BE2C (cell line): ENCODE results near the gene JAG1.

ENCODE experiments used
- DNase-seq: peaks from one replicate; pipeline ENCODE4 v3.0.0-alpha.2; 2020
- H3K27me3 ChIP-seq: fragments of 250-450 bp; sonication (Bioruptor Pico); 2 replicates; pipeline ENCODE4 v1.5.1; 2020; ENCODE audit warnings: mild to moderate bottlenecking
- H3K36me3 ChIP-seq: fragments of 250-450 bp; sonication (Bioruptor Pico); 2 replicates; pipeline ENCODE4 v1.5.1; 2020; ENCODE audit warnings: mild to moderate bottlenecking
- H3K4me1 ChIP-seq: fragments of 250-450 bp; sonication (Bioruptor Pico); 2 replicates; pipeline ENCODE4 v1.5.1; 2020
- H3K4me3 ChIP-seq: 2 replicates; pipeline ENCODE4 v1.5.1; 2011; ENCODE audit warnings: low read depth, low read length
- H3K9me3 ChIP-seq: fragments of 250-450 bp; sonication (Bioruptor Pico); 2 replicates; pipeline ENCODE4 v1.5.1; 2020
- TF ChIP-seq, protein P1 (sequence below): IDR thresholded peaks from 2 replicates; pipeline ENCODE4 v1.5.1; 2012; ENCODE audit warnings: mild to moderate bottlenecking, low read depth, low read length

JAG1 gene

DNA sequence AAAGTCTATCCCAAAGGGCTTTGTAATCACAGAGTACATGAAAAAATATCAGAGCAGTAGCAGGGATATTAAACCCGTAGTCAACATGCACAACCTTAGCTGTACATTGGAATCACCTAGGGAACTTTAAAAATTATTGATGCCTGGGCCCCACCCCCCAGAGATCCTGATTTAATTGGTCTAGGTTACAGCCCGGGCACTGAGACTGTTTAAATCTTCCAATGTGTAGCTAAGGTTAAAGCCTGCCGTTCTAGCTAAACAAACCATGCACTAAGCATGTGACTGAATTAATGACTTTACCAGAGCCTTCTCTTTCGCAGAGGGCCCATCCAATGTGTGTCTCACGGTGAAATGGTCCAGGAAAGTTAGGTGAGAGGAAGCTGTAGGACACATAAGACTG, 14.1 kb upstream of the JAG1 start:
- Histone ChIP-seq H3K27me3 (peaks cover 47% of the 10 kb centered on the region), H3K4me1 (no peaks in the 10 kb centered on the region), H3K4me3 (no peak overlapping the region), H3K36me3 (no peaks in the 10 kb centered on the region), H3K9me3 (no peaks in the 10 kb centered on the region)
- DNase-seq, result no peak
- TF ChIP-seq, protein P1, sequence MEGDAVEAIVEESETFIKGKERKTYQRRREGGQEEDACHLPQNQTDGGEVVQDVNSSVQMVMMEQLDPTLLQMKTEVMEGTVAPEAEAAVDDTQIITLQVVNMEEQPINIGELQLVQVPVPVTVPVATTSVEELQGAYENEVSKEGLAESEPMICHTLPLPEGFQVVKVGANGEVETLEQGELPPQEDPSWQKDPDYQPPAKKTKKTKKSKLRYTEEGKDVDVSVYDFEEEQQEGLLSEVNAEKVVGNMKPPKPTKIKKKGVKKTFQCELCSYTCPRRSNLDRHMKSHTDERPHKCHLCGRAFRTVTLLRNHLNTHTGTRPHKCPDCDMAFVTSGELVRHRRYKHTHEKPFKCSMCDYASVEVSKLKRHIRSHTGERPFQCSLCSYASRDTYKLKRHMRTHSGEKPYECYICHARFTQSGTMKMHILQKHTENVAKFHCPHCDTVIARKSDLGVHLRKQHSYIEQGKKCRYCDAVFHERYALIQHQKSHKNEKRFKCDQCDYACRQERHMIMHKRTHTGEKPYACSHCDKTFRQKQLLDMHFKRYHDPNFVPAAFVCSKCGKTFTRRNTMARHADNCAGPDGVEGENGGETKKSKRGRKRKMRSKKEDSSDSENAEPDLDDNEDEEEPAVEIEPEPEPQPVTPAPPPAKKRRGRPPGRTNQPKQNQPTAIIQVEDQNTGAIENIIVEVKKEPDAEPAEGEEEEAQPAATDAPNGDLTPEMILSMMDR, result no peak

- Histone ChIP-seq H3K4me1 (no peaks in the 10 kb centered on the region), H3K9me3 (no peaks in the 10 kb centered on the region), H3K36me3 (no peaks in the 10 kb centered on the region), H3K27me3 (peaks cover 58% of the 10 kb centered on the region), H3K4me3 (no peak overlapping the region)
- TF ChIP-seq, protein P1, result no peak
- DNase-seq, result no peak
Observed at GRCh38 chr20:10686356-10687133, 12.7 kb upstream of the JAG1 start.

GRCh38 chr20:10683537-10683936, 9.7 kb upstream of the JAG1 start:
- no peaks in the 10 kb centered on the region for H3K4me1 ChIP-seq

GRCh38 chr20:10682939-10683338, 9.1 kb upstream of the JAG1 start:
- TF ChIP-seq, protein P1, result no peak
- H3K36me3 ChIP-seq, result no peaks in the 10 kb centered on the region
- no peak overlapping the region for H3K4me3 ChIP-seq
- no peaks in the 10 kb centered on the region for H3K4me1 ChIP-seq
- H3K9me3 ChIP-seq, result no peaks in the 10 kb centered on the region
- H3K27me3 ChIP-seq, result peaks cover 61% of the 10 kb centered on the region
- DNase-seq, result no peak

More at GRCh38 chr20:10683537-10683936, 9.7 kb upstream of the JAG1 start:
- DNase-seq, result no peak
- Histone ChIP-seq H3K36me3 (no peaks in the 10 kb centered on the region), H3K4me3 (no peak overlapping the region), H3K9me3 (no peaks in the 10 kb centered on the region), H3K27me3 (peaks cover 63% of the 10 kb centered on the region)
- TF ChIP-seq, protein P1, result no peak

DNA sequence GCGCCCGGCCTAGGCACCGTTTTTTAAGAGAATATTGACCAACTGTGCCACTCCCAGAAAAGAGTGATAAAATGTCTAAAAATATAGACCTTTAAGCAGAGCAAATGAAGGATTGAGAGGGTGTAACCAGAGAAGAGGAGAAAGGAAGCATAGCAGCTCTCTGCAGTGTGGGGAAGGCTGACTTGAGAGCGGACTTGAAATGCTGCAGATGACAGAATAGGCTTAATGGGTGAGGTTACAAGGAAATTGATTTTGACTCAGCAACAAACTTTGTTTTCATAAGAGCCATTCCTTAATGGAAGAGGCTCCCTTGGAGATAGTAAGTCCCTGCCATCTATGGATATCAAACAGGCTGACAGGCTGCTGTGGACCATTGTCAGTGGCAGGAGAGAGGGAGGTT, 7.7 kb upstream of the JAG1 start:
- DNase-seq, result no peak
- H3K9me3 ChIP-seq, result no peaks in the 10 kb centered on the region
- no peaks in the 10 kb centered on the region for H3K4me1 ChIP-seq
- H3K27me3 ChIP-seq, result peaks cover 62% of the 10 kb centered on the region
- H3K36me3 ChIP-seq, result no peaks in the 10 kb centered on the region
- TF ChIP-seq, protein P1, result no peak
- H3K4me3 ChIP-seq, result no peak overlapping the region

- no peaks in the 10 kb centered on the region for H3K9me3 ChIP-seq
- TF ChIP-seq, protein P1, result no peak
- peaks cover 71% of the 10 kb centered on the region for H3K27me3 ChIP-seq
- no peaks in the 10 kb centered on the region for H3K36me3 ChIP-seq
- no peaks in the 10 kb centered on the region for H3K4me1 ChIP-seq
- DNase-seq, result no peak
- no peak overlapping the region for H3K4me3 ChIP-seq
Observed at GRCh38 chr20:10680571-10680970, 6.8 kb upstream of the JAG1 start.
